Endodermal cell (in vitro differentiated cells): Measurements from ENCODE around the gene DGCR8. TPM values are rescaled to one million over a fixed set of nuclear protein-coding genes. Genes with fewer than 3 reads are reported as not detected.

Experiments
- DNase-seq: peaks from one replicate; pipeline ENCODE4 v3.0.0-alpha.2; 2017
- H3K27ac ChIP-seq: 2 replicates; pipeline ENCODE4 v1.5.1; 2013; ENCODE audit warnings: mild to moderate bottlenecking, low read depth, low read length, moderate library complexity
- H3K27me3 ChIP-seq: 2 replicates; pipeline ENCODE4 v1.6.1; 2013; ENCODE audit warnings: mild to moderate bottlenecking, low read length, moderate library complexity; ENCODE audit not compliant: insufficient read depth, control insufficient read depth, poor library complexity, severe bottlenecking
- H3K36me3 ChIP-seq: 2 replicates; pipeline ENCODE4 v1.7.0; 2013; ENCODE audit warnings: mild to moderate bottlenecking, low read length, moderate library complexity; ENCODE audit not compliant: control insufficient read depth, insufficient read depth
- H3K4me1 ChIP-seq: one replicate; pipeline ENCODE4 v1.7.0; 2013; ENCODE audit warnings: low read length; ENCODE audit not compliant: control insufficient read depth, insufficient read depth
- H3K4me3 ChIP-seq: 2 replicates; pipeline ENCODE4 v1.5.1; 2013; ENCODE audit warnings: mild to moderate bottlenecking, low read length, moderate library complexity
- H3K9ac ChIP-seq: 2 replicates; pipeline ENCODE4 v1.6.1; 2013; ENCODE audit warnings: mild to moderate bottlenecking, low read length, moderate library complexity; ENCODE audit not compliant: poor library complexity, severe bottlenecking; ENCODE audit errors: extremely low read depth
- H3K9me3 ChIP-seq: 2 replicates; pipeline ENCODE4 v1.6.1; 2013; ENCODE audit warnings: mild to moderate bottlenecking, low read length, moderate library complexity; ENCODE audit not compliant: control insufficient read depth
- H3K27ac Mint-ChIP-seq: 2 replicates; pipeline ENCODE4 v1.8.0; 2020; ENCODE audit warnings: mixed read lengths
- H3K27me3 Mint-ChIP-seq: 2 replicates; pipeline ENCODE4 v1.8.0; 2021; ENCODE audit warnings: mild to moderate bottlenecking, mixed read lengths; ENCODE audit not compliant: insufficient read depth
- H3K36me3 Mint-ChIP-seq: 2 replicates; pipeline ENCODE4 v1.8.0; 2020; ENCODE audit warnings: low read depth, mixed read lengths
- H3K4me1 Mint-ChIP-seq: 2 replicates; pipeline ENCODE4 v1.8.0; 2020; ENCODE audit warnings: mixed read lengths
- H3K4me3 Mint-ChIP-seq: 2 replicates; pipeline ENCODE4 v1.8.0; 2020; ENCODE audit warnings: mild to moderate bottlenecking, moderate library complexity, mixed read lengths
- H3K9me3 Mint-ChIP-seq: 2 replicates; pipeline ENCODE4 v1.8.0; 2020; ENCODE audit warnings: mild to moderate bottlenecking, mixed read lengths
- CTCF ChIP-seq: fragments of 200-600 bp; sonication (generic); conservative IDR thresholded peaks from 2 replicates; pipeline ENCODE4 v1.5.0; 2021; ENCODE audit warnings: antibody characterized with exemption, mild to moderate bottlenecking
- WGBS, 2 experiments: methylation state at CpG; one replicate each; pipeline versions ENCODE4 v1.1.5 to v1.1.7; 2013; ENCODE audit warnings: missing lambda C conversion rate in 2 of 2, mixed read lengths in 1 of 2; ENCODE audit not compliant: insufficient coverage in 1 of 2, insufficient read length in 1 of 2; 5-methylcytosine and 5-hydroxymethylcytosine counted together
- total RNA-seq, 2 donors: library from RNA; stranded (reverse); fragmentation: NEBNext Ultra II Directional in 1 of 2; extraction: Animal tissue kit (Norgen Biotek cat#: 25700) in 1 of 2; gene quantifications; 2 replicates in 1 of 2; 3 replicates in 1 of 2; pipeline ENCODE4 v1.2.1, GENCODE V29; 2021

DGCR8 gene
- total RNA-seq, 2 donors from 2014 or later, result 61.3 to 76.1 TPM

GRCh38 chr22:20117633-20118299 is 37.7 kb downstream of the DGCR8 start:
- H3K4me3 Mint-ChIP-seq, result peak overlapping the region; percentile 89
- no peaks in the 10 kb centered on the region for H3K27me3 Mint-ChIP-seq
- H3K9me3 ChIP-seq, result no peaks in the 10 kb centered on the region
- no peak for TF ChIP-seq CTCF
- peaks cover 7% of the 10 kb centered on the region for H3K4me1 ChIP-seq
- H3K27ac ChIP-seq, result peak overlapping the region; percentile 73
- H3K36me3 ChIP-seq, result peaks cover 55% of the 10 kb centered on the region
- DNase-seq, result no peak
- no peaks in the 10 kb centered on the region for H3K27me3 ChIP-seq
- H3K9ac ChIP-seq, result peak overlapping the region; percentile 95
- peaks cover 45% of the 10 kb centered on the region for H3K36me3 Mint-ChIP-seq
- 0% methylated on average over 8 to 66 of the region's 66 CpGs for WGBS, 2 experiments
- peak overlapping the region; percentile 95 for H3K4me3 ChIP-seq
- peak overlapping the region; percentile 89 for H3K27ac Mint-ChIP-seq
- peaks cover 5% of the 10 kb centered on the region for H3K4me1 Mint-ChIP-seq
- H3K9me3 Mint-ChIP-seq, result no peaks in the 10 kb centered on the region

DNA sequence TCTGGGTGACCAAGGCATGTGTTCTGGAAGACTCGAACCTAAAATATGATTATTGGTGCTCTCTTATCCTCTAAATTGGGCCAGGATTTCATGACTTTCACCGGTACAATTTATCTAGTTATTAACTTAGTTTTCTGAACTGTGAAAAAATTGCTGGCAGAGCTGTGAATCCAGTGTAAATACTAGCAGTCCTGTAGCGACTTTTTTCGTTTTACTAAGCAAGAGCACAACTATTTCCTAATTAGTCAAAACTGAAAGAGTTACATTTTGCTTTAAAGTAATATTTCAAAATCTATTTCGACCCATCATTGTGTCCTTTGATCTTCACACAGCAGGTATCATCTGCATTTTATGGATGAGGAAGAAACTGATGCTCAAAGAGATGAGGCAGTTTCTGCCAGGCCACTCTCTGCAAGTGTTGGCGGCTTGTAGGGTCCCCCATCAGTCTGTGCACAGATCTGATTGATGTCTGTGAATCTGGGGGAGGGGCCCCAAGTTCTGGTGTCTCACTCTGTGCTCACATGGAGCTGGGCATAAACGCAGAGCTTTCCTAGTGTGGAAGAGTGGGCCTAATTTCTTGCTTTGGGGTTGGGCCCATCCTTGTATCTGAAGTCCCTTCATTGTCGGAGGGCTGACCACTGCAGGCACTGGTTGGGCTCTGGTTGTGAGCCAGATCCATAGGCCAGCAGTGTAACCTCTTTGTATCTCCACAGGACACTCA is 38.4 kb downstream of the DGCR8 start:
- no peaks in the 10 kb centered on the region for H3K9me3 ChIP-seq
- H3K27ac ChIP-seq, result no peak overlapping the region
- H3K27ac Mint-ChIP-seq, result peak overlapping the region; percentile 89
- peaks cover 5% of the 10 kb centered on the region for H3K4me1 Mint-ChIP-seq
- H3K36me3 ChIP-seq, result peaks cover 57% of the 10 kb centered on the region
- H3K27me3 Mint-ChIP-seq, result no peaks in the 10 kb centered on the region
- H3K4me3 ChIP-seq, result peak overlapping the region; percentile 95
- H3K27me3 ChIP-seq, result no peaks in the 10 kb centered on the region
- peaks cover 45% of the 10 kb centered on the region for H3K36me3 Mint-ChIP-seq
- peak overlapping the region; percentile 89 for H3K4me3 Mint-ChIP-seq
- H3K4me1 ChIP-seq, result peaks cover 7% of the 10 kb centered on the region
- no peak for DNase-seq
- WGBS, 2 experiments, result 22 to 26% methylated on average over 8 of the region's 8 CpGs
- no peak for TF ChIP-seq CTCF
- H3K9ac ChIP-seq, result peak overlapping the region; percentile 95
- H3K9me3 Mint-ChIP-seq, result no peaks in the 10 kb centered on the region

GRCh38 chr22:20121856-20122415 is 41.9 kb downstream of the DGCR8 start:
- Histone ChIP-seq H3K4me1 (peaks cover 7% of the 10 kb centered on the region), H3K36me3 (peaks cover 76% of the 10 kb centered on the region), H3K27ac (no peak overlapping the region), H3K27me3 (no peaks in the 10 kb centered on the region), H3K9ac (no peak overlapping the region), H3K9me3 (no peaks in the 10 kb centered on the region), H3K4me3 (no peak overlapping the region)
- 95% methylated on average over 19 to 22 of the region's 22 CpGs for WGBS, 2 experiments
- Mint-ChIP-seq H3K4me3 (no peak overlapping the region), H3K36me3 (peaks cover 58% of the 10 kb centered on the region), H3K27me3 (no peaks in the 10 kb centered on the region), H3K27ac (peak overlapping the region; percentile 68), H3K9me3 (no peaks in the 10 kb centered on the region), H3K4me1 (peaks cover 5% of the 10 kb centered on the region)
- no peak for DNase-seq
- TF ChIP-seq CTCF, result no peak
